ENCODE measurements around the gene PDE10A.
"Not testable (repeated sequence)": the region's sequence is repeated elsewhere in the genome, so short reads cannot be mapped to it uniquely, and the experiment has no call there.

The PDE10A gene

GRCh38 chr6:165599596-165600487 lies 63.2 kb downstream of the PDE10A start:
- Mint-ChIP-seq H3K36me3 (no peaks in the 10 kb centered on the region), H3K4me3 (no peak overlapping the region), H3K9me3 (peaks cover 13% of the 10 kb centered on the region), H3K27ac (no peak overlapping the region), H3K4me1 (no peaks in the 10 kb centered on the region)
- no peak for ATAC-seq
- DNase-seq (ENCODE audit: low spot score in 2 of 2), result no peak

- no peak overlapping the region for H3K4me3 Mint-ChIP-seq
- ATAC-seq, result no peak
- no peak for DNase-seq (ENCODE audit: low spot score in 2 of 2)
- peaks cover 13% of the 10 kb centered on the region for H3K9me3 Mint-ChIP-seq
- no peaks in the 10 kb centered on the region for H3K36me3 Mint-ChIP-seq
- no peak overlapping the region for H3K27ac Mint-ChIP-seq
- no peaks in the 10 kb centered on the region for H3K4me1 Mint-ChIP-seq
Observed at GRCh38 chr6:165599121-165599520, 63.9 kb downstream of the PDE10A start.

GRCh38 chr6:165597821-165598220 lies 65.2 kb downstream of the PDE10A start:
- no peak for DNase-seq (ENCODE audit: low spot score in 2 of 2)
- Mint-ChIP-seq H3K9me3 (peaks cover 13% of the 10 kb centered on the region), H3K36me3 (no peaks in the 10 kb centered on the region), H3K27ac (no peak overlapping the region), H3K4me1 (no peaks in the 10 kb centered on the region), H3K4me3 (no peak overlapping the region)
- ATAC-seq, result no peak

GRCh38 chr6:165594584-165595333 lies 68.3 kb downstream of the PDE10A start:
- ATAC-seq (no peak), DNase-seq (ENCODE audit: low spot score in 2 of 2) (no peak)
- Mint-ChIP-seq H3K36me3 (no peaks in the 10 kb centered on the region), H3K9me3 (peaks cover 6% of the 10 kb centered on the region), H3K4me3 (no peak overlapping the region), H3K27ac (no peak overlapping the region), H3K4me1 (no peaks in the 10 kb centered on the region)

GRCh38 chr6:165592947-165593346 lies 70.1 kb downstream of the PDE10A start:
- not testable (repeated sequence) for H3K4me1 Mint-ChIP-seq; H3K27ac Mint-ChIP-seq; DNase-seq (ENCODE audit: low spot score in 2 of 2); ATAC-seq; H3K9me3 Mint-ChIP-seq; H3K4me3 Mint-ChIP-seq; H3K36me3 Mint-ChIP-seq

GRCh38 chr6:165588515-165588914 lies 74.5 kb downstream of the PDE10A start:
- Mint-ChIP-seq H3K27ac (no peak overlapping the region), H3K9me3 (peaks cover 3% of the 10 kb centered on the region), H3K4me3 (no peak overlapping the region), H3K4me1 (no peaks in the 10 kb centered on the region), H3K36me3 (no peaks in the 10 kb centered on the region)
- DNase-seq (ENCODE audit: low spot score in 2 of 2) (no peak), ATAC-seq (no peak)

GRCh38 chr6:165587206-165587605 lies 75.8 kb downstream of the PDE10A start:
- no peak overlapping the region for H3K4me3 Mint-ChIP-seq
- ATAC-seq (no peak), DNase-seq (ENCODE audit: low spot score in 2 of 2) (no peak)
- no peaks in the 10 kb centered on the region for H3K36me3 Mint-ChIP-seq
- no peak overlapping the region for H3K27ac Mint-ChIP-seq
- H3K9me3 Mint-ChIP-seq, result peaks cover 3% of the 10 kb centered on the region
- no peaks in the 10 kb centered on the region for H3K4me1 Mint-ChIP-seq

- no peaks in the 10 kb centered on the region for H3K4me1 Mint-ChIP-seq
- no peaks in the 10 kb centered on the region for H3K36me3 Mint-ChIP-seq
- H3K4me3 Mint-ChIP-seq, result no peak overlapping the region
- DNase-seq (ENCODE audit: low spot score in 2 of 2), result no peak
- H3K27ac Mint-ChIP-seq, result no peak overlapping the region
- H3K9me3 Mint-ChIP-seq, result peaks cover 3% of the 10 kb centered on the region
- no peak for ATAC-seq
Observed at GRCh38 chr6:165586706-165587105, 76.3 kb downstream of the PDE10A start.

GRCh38 chr6:165585060-165585459 lies 78.0 kb downstream of the PDE10A start:
- H3K27ac Mint-ChIP-seq, result no peak overlapping the region
- no peaks in the 10 kb centered on the region for H3K4me1 Mint-ChIP-seq
- H3K9me3 Mint-ChIP-seq, result peaks cover 3% of the 10 kb centered on the region
- ATAC-seq, result no peak
- no peak overlapping the region for H3K4me3 Mint-ChIP-seq
- no peak for DNase-seq (ENCODE audit: low spot score in 2 of 2)
- H3K36me3 Mint-ChIP-seq, result no peaks in the 10 kb centered on the region

GRCh38 chr6:165584541-165584940 lies 78.5 kb downstream of the PDE10A start:
- no peaks in the 10 kb centered on the region for H3K36me3 Mint-ChIP-seq
- no peak for DNase-seq (ENCODE audit: low spot score in 2 of 2)
- ATAC-seq, result no peak
- no peaks in the 10 kb centered on the region for H3K4me1 Mint-ChIP-seq
- no peak overlapping the region for H3K4me3 Mint-ChIP-seq
- peaks cover 3% of the 10 kb centered on the region for H3K9me3 Mint-ChIP-seq
- no peak overlapping the region for H3K27ac Mint-ChIP-seq

GRCh38 chr6:165581678-165582077 lies 81.4 kb downstream of the PDE10A start:
- H3K9me3 Mint-ChIP-seq, result peaks cover 3% of the 10 kb centered on the region
- ATAC-seq, result no peak
- no peak for DNase-seq (ENCODE audit: low spot score in 2 of 2)
- no peak overlapping the region for H3K27ac Mint-ChIP-seq
- no peaks in the 10 kb centered on the region for H3K4me1 Mint-ChIP-seq
- H3K36me3 Mint-ChIP-seq, result no peaks in the 10 kb centered on the region
- no peak overlapping the region for H3K4me3 Mint-ChIP-seq

- Mint-ChIP-seq H3K4me1 (no peaks in the 10 kb centered on the region), H3K27ac (no peak overlapping the region), H3K36me3 (no peaks in the 10 kb centered on the region), H3K4me3 (no peak overlapping the region), H3K9me3 (peaks cover 3% of the 10 kb centered on the region)
- no peak for DNase-seq (ENCODE audit: low spot score in 2 of 2)
- no peak for ATAC-seq
Observed at GRCh38 chr6:165580136-165580535, 82.9 kb downstream of the PDE10A start.

GRCh38 chr6:165579151-165579550 lies 83.9 kb downstream of the PDE10A start:
- Mint-ChIP-seq H3K9me3 (no peaks in the 10 kb centered on the region), H3K4me3 (no peak overlapping the region), H3K4me1 (no peaks in the 10 kb centered on the region), H3K27ac (no peak overlapping the region), H3K36me3 (no peaks in the 10 kb centered on the region)
- DNase-seq (ENCODE audit: low spot score in 2 of 2), result no peak
- ATAC-seq, result no peak

GRCh38 chr6:165577556-165577955 lies 85.5 kb downstream of the PDE10A start:
- Mint-ChIP-seq H3K27ac (no peak overlapping the region), H3K9me3 (no peaks in the 10 kb centered on the region), H3K4me1 (no peaks in the 10 kb centered on the region), H3K36me3 (no peaks in the 10 kb centered on the region), H3K4me3 (no peak overlapping the region)
- DNase-seq (ENCODE audit: low spot score in 2 of 2) (no peak), ATAC-seq (no peak)

- Mint-ChIP-seq H3K4me1 (no peaks in the 10 kb centered on the region), H3K9me3 (no peaks in the 10 kb centered on the region), H3K4me3 (no peak overlapping the region), H3K36me3 (no peaks in the 10 kb centered on the region), H3K27ac (no peak overlapping the region)
- DNase-seq (ENCODE audit: low spot score in 2 of 2) (no peak), ATAC-seq (no peak)
Observed at GRCh38 chr6:165575158-165575549, 87.9 kb downstream of the PDE10A start.
